ENCODE data around the gene DEFB123. TPM values are rescaled to one million over a fixed set of nuclear protein-coding genes. Genes with fewer than 3 reads are reported as not detected.

Gene DEFB123
- total RNA-seq, result not detected in 2 replicates

GRCh38 chr20:31440012-31440659, at the start of gene DEFB123:
Gene DEFB123, plus strand, starts transcription at chr20:31440632. Its CDS starts 67 bp downstream, at chr20:31440699.

GRCh38 chr20:31406115-31406514, 34.3 kb upstream of the DEFB123 start, which contains the start of gene DEFB121:
Gene DEFB121, minus strand, starts transcription at chr20:31406215. Its CDS starts 63 bp downstream, at chr20:31406152.

GRCh38 chr20:31474758-31475427, 34.5 kb downstream of the DEFB123 start, which contains the start of the genes DEFB124 and REM1:
Gene DEFB124, minus strand, starts transcription at chr20:31475127. Its CDS starts 2,114 bp downstream, at chr20:31473013.
Gene REM1, plus strand, starts transcription at chr20:31475288. Its CDS starts 1,158 bp downstream, at chr20:31476446.

Other genes with a start within 250 kb of the DEFB123 start
- gene DEFB115, start 183.0 kb upstream of the DEFB123 start, total RNA-seq, result not detected in 2 replicates
- not detected in 2 replicates for gene DEFB116, start 132.0 kb upstream of the DEFB123 start, total RNA-seq
- gene DEFB118, start 72.0 kb upstream of the DEFB123 start, total RNA-seq, result not detected in 2 replicates
- gene DEFB119, start 50.0 kb upstream of the DEFB123 start, total RNA-seq, result not detected in 2 replicates
- not detected in 2 replicates for gene DEFB121, start 34.4 kb upstream of the DEFB123 start, total RNA-seq
- gene DEFB124, start 34.5 kb downstream of the DEFB123 start, total RNA-seq, result not detected in 2 replicates
- gene REM1, start 34.7 kb downstream of the DEFB123 start, total RNA-seq, result not detected in 2 replicates
- 46.8 and 68.0 TPM in 2 replicates for gene HM13, start 73.8 kb downstream of the DEFB123 start, total RNA-seq
- gene ID1, start 164.7 kb downstream of the DEFB123 start, total RNA-seq, result 173 and 518 TPM in 2 replicates
- 0.43 TPM in 1 of 2 replicates, not detected in the other for gene COX4I2, start 197.3 kb downstream of the DEFB123 start, total RNA-seq